Coronary artery (tissue), 2 donors: ENCODE results near the gene SEMA3B.

Source experiments
- DNase-seq: peaks from one replicate; pipeline ENCODE4 v3.0.0-alpha.2; 2017; ENCODE audit warnings: low spot score
- H3K27ac ChIP-seq, 2 donors: fragments of 200-600 bp; sonication (generic); one replicate each; pipeline ENCODE4 v1.5.1; 2016 to 2019
- H3K4me3 ChIP-seq: fragments of 200-600 bp; sonication (generic); 2 replicates; pipeline ENCODE4 v1.5.1; 2016; ENCODE audit warnings: mild to moderate bottlenecking, moderate library complexity
- CTCF ChIP-seq: fragments of 200-600 bp; sonication (generic); IDR thresholded peaks from one replicate; pipeline ENCODE4 v1.5.1; 2019; ENCODE audit warnings: antibody characterized with exemption

Gene SEMA3B

GRCh38 chr3:50231581-50231980 lies 37.4 kb upstream of the SEMA3B start:
- no peak overlapping the region for H3K4me3 ChIP-seq
- no peak overlapping the region for H3K27ac ChIP-seq
- no peak for DNase-seq
- no peak for TF ChIP-seq CTCF

GRCh38 chr3:50232303-50232702 lies 36.6 kb upstream of the SEMA3B start:
- DNase-seq = no peak

DNA sequence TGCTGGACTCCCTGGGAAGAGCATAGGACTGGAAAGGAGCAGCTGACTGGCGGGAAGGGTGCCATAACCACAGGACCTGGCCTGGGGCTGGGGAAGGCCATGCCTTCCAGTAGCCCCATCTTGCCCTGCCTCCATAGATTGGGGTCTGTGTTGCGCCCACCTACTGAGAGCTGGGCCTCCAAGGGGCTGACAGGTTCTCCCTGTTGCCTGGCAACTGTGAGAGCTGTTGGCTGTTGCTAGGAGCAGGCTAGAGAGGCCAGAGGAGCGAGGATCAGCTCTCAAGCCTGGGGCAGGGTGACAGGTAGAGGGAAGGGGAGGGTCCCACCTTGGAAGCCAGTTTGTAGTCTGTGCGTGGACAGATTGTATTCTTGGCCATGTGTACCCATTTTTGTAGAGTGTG lies 35.8 kb upstream of the SEMA3B start:
- no peak overlapping the region for H3K27ac ChIP-seq
- no peak overlapping the region for H3K4me3 ChIP-seq
- no peak for TF ChIP-seq CTCF
- DNase-seq = no peak

More at GRCh38 chr3:50232303-50232702, 36.6 kb upstream of the SEMA3B start:
- H3K4me3 ChIP-seq = no peak overlapping the region
- H3K27ac ChIP-seq = no peak overlapping the region
- TF ChIP-seq CTCF = no peak

DNA sequence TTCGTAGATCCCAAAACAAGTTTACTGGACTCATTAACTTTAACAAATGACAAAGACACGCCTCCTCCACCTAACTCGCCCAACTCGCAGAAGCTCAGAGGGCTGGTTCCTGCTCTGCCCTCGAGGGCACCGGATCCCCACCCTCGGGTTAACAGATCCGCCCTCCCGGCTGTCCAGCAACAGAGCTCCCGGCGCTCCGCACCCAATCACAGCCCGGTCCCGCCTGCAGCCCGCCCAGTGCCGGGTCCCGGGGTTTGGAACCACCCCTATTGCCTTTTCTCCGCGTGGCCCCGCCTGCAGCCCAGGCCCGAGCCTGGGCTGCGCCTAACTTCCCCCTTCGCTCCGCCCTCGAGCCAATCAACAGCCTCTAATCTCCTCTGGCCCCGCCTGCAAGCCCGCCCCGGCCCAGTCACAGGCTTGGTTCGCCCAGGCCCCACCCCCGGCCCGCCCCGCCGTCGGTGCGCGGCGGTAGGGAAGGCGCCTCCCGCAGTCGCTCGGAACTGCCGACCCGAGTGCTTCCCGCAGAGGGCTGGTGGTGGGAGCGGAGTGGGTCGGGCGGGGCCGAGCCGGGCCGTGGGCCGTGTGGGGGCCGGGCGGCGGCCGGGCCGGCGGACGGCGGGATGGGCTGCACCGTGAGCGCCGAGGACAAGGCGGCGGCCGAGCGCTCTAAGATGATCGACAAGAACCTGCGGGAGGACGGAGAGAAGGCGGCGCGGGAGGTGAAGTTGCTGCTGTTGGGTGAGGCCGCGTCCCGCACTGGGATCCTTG lies 33.0 kb upstream of the SEMA3B start, which contains the start of gene GNAI2:
Gene GNAI2 (plus strand): TSS at position 489 of the 768 bp plus-strand sequence. CDS start 132 bp downstream, at position 621.
- Histone ChIP-seq H3K27ac (peak within 1 kb of the TSS; percentile 91 to 93), H3K4me3 (peak within 1 kb of the TSS; percentile 97)
- TF ChIP-seq CTCF = no peak
- DNase-seq = peak; percentile 99

- Histone ChIP-seq H3K4me3 (peak overlapping the region; percentile 97), H3K27ac (peak overlapping the region; percentile 91 to 93)
- TF ChIP-seq CTCF = no peak
- no peak for DNase-seq
Observed at GRCh38 chr3:50236484-50237132, 32.3 kb upstream of the SEMA3B start.

DNA sequence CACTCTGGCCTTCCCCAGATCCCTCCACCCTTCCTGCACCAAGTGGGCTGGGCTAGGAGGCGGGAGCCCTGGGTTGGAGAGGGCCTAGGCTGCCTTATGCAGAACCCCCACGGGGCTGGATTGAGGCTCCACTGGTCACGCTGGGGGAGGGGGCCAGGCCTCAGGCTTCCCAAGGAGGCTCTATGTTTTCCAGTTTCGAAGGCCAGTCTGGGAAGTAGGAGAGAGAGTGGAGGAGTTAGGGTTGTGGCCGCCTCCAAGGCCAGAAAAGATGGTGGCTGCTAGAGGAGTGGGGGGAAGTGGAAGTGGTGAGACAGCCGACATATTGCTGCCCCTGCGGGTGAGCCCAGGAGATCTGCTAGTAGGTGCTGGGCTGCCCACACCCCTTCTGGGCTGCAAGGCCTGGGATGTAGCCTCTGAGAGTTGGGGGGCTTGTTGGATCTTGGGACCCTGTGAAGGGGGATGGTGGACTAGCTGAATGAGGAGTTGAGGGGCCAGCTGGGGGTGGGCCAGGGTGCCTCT lies 31.8 kb upstream of the SEMA3B start:
- no peak for TF ChIP-seq CTCF

More for the DNA sequence above, 31.8 kb upstream of the SEMA3B start:
- no peak for DNase-seq
- Histone ChIP-seq H3K27ac (peak overlapping the region; percentile 91 to 93), H3K4me3 (peak overlapping the region; percentile 97)
